ENCODE data around the gene DEPDC5. TPM values are rescaled to one million over a fixed set of nuclear protein-coding genes. Genes with fewer than 3 reads are reported as not detected.
A peak's percentile ranks its signal among the peaks of the same experiment; 100 is the strongest.

Gene DEPDC5
- total and polyA plus RNA-seq, 2 of the 8 experiments (the other 6 are each of a cell fraction or from before 2014, with no cell fraction given): 18.3 to 26.5 TPM

GRCh38 chr22:31869739-31870138 lies 115.9 kb downstream of the DEPDC5 start:
- POLR2A ChIA-PET (ENCODE audit: partially characterized antibody): interaction anchor here (0.9 kb wide), 1 partner anchor 18 kb away, joined by 3 read pairs; no protein-coding TSS in a partner anchor

More at GRCh38 chr22:31869739-31870138, 115.9 kb downstream of the DEPDC5 start:
- no peaks in the 10 kb centered on the region for H3K79me1 ChIP-seq (ENCODE audit: low read depth, low read length)
- H2BK120ac ChIP-seq (replicated peaks; ENCODE audit: low read depth, low read length): no peak overlapping the region
- 86% methylated on average over 5 of the region's 5 CpGs; no CpG with 5 or more reads in 1 of the 2 experiments for WGBS, 2 experiments (ENCODE audit: extremely low coverage in 1 of 2, insufficient coverage in 1 of 2, insufficient read length in 1 of 2, insufficient replicate concordance in 2 of 2, low coverage in 1 of 2, low lambda C conversion rate in 2 of 2, missing lambda C conversion rate in 1 of 2)
- no peaks in the 10 kb centered on the region for H3K27me3 ChIP-seq (replicated peaks in 1 of 4; ENCODE audit: control insufficient read depth in 3 of 4, extremely low read depth in 1 of 4, insufficient read depth in 3 of 4, low read length in 3 of 4)
- no peak overlapping the region for H2BK15ac ChIP-seq (ENCODE audit: low read length)
- H3K23ac ChIP-seq (ENCODE audit: insufficient read length): no peak overlapping the region
- 0 out of 2 replicates have a peak overlapping the region, but pooled peaks have one; percentile 6 for H2AK5ac ChIP-seq (ENCODE audit: low read depth, low read length)
- no peak overlapping the region for H2BK12ac ChIP-seq (ENCODE audit: low read depth, low read length)
- H3K23me2 ChIP-seq (ENCODE audit: low read depth, low read length): no peaks in the 10 kb centered on the region
- H3K4ac ChIP-seq (replicated peaks; ENCODE audit: insufficient read length, low read depth, low read length): no peak overlapping the region
- H4K5ac ChIP-seq (ENCODE audit: insufficient read length, low read depth, low read length): no peak overlapping the region
- no peak overlapping the region; a peak in 1 of 7 replicates for H3K9ac ChIP-seq (replicated peaks in 1 of 4; ENCODE audit: extremely low read depth in 1 of 4, low read depth in 3 of 4, low read length in 3 of 4)
- CTCF ChIA-PET (ENCODE audit: partially characterized antibody): interaction anchor here (0.5 to 1.6 kb wide), 4 partner anchors 8 to 101 kb away, joined by 3 to 9 read pairs (median 3); no protein-coding TSS in a partner anchor
- H3K4me1 ChIP-seq (replicated peaks in 1 of 4; ENCODE audit: control insufficient read depth in 3 of 4, insufficient read depth in 4 of 4, low read length in 3 of 4): peaks cover 0 to 7% (median 5%) of the 10 kb centered on the region in 4 experiments; a peak in 3 of 7 replicates
- no peak overlapping the region for H3K56ac ChIP-seq (replicated peaks; ENCODE audit: insufficient read length, low read depth, low read length)
- H3K14ac ChIP-seq (ENCODE audit: insufficient read length): no peak overlapping the region
- H2BK5ac ChIP-seq (ENCODE audit: low read depth, low read length): peak overlapping the region; percentile 36; the same call in 1 of the 2 replicates
- H3K79me2 ChIP-seq (ENCODE audit: control insufficient read depth in 1 of 2, insufficient read depth in 2 of 2, low read length in 2 of 2): no peaks in the 10 kb centered on the region
- no peak overlapping the region for H4K91ac ChIP-seq (replicated peaks; ENCODE audit: insufficient read length, low read length)
- no peaks in the 10 kb centered on the region for H3K9me3 ChIP-seq (ENCODE audit: insufficient read depth in 2 of 2, low read depth in 1 of 2, low read length in 1 of 2)
- TF ChIP-seq CBX5 (IDR thresholded peaks at IDR 0.05; ENCODE audit: low read depth, low read length): no peak
- no peak for TF ChIP-seq BRCA1 (IDR thresholded peaks at IDR 0.05; ENCODE audit: low read depth, low read length)
- TF ChIP-seq POLR2AphosphoS5 (IDR thresholded peaks at IDR 0.05; ENCODE audit: low read depth, low read length): no peak
- FAIRE-seq (no peak), DNase-seq (ENCODE audit: low read depth in 1 of 2, low spot score in 2 of 2) (no peak)
- H3K36me3 ChIP-seq (ENCODE audit: control insufficient read depth in 2 of 4, insufficient read depth in 4 of 4, low read length in 3 of 4): 0 out of 8 replicates have a peak, but pooled peaks cover 0 to 4% (median 2%) of the 10 kb centered on the region in 4 experiments
- no peak overlapping the region for H3K18ac ChIP-seq (ENCODE audit: extremely low read depth, low read length)
- H2AFZ ChIP-seq (ENCODE audit: low read length): no peak overlapping the region
- no peak overlapping the region for H2BK20ac ChIP-seq (ENCODE audit: low read length)
- H3K4me3 ChIP-seq (ENCODE audit: extremely low read depth in 1 of 4, insufficient read depth in 2 of 4, low read depth in 3 of 4, low read length in 4 of 4): no peak overlapping the region
- H4K8ac ChIP-seq (ENCODE audit: extremely low read depth, insufficient read depth, low read length): no peak overlapping the region
- no peaks in the 10 kb centered on the region for H4K20me1 ChIP-seq (replicated peaks in 1 of 2; ENCODE audit: control insufficient read depth in 1 of 2, insufficient read depth in 2 of 2, low read length in 2 of 2)
- no peak overlapping the region for H3K4me2 ChIP-seq (ENCODE audit: insufficient read depth in 1 of 2, low read depth in 2 of 2, low read length in 2 of 2)
- H3K27ac ChIP-seq (ENCODE audit: low read depth, low read length): no peak overlapping the region
